Measurements from ENCODE around the gene HPSE2.

GRCh38 chr10:98878921-98879320, 356.7 kb downstream of the HPSE2 start:
- TF ChIP-seq, protein P1, sequence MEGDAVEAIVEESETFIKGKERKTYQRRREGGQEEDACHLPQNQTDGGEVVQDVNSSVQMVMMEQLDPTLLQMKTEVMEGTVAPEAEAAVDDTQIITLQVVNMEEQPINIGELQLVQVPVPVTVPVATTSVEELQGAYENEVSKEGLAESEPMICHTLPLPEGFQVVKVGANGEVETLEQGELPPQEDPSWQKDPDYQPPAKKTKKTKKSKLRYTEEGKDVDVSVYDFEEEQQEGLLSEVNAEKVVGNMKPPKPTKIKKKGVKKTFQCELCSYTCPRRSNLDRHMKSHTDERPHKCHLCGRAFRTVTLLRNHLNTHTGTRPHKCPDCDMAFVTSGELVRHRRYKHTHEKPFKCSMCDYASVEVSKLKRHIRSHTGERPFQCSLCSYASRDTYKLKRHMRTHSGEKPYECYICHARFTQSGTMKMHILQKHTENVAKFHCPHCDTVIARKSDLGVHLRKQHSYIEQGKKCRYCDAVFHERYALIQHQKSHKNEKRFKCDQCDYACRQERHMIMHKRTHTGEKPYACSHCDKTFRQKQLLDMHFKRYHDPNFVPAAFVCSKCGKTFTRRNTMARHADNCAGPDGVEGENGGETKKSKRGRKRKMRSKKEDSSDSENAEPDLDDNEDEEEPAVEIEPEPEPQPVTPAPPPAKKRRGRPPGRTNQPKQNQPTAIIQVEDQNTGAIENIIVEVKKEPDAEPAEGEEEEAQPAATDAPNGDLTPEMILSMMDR (IDR thresholded peaks at IDR 0.05), result no peak
- no peak for TF ChIP-seq POLR2A (IDR thresholded peaks at IDR 0.05)
